Endodermal cell (in vitro differentiated cells): ENCODE data around the gene CCL22. TPM values are rescaled to one million over a fixed set of nuclear protein-coding genes. Genes with fewer than 3 reads are reported as not detected.

ENCODE experiments used
- DNase-seq: peaks from one replicate; pipeline ENCODE4 v3.0.0-alpha.2; 2017
- H3K27ac ChIP-seq: 2 replicates; pipeline ENCODE4 v1.5.1; 2013; ENCODE audit warnings: mild to moderate bottlenecking, low read depth, low read length, moderate library complexity
- H3K27me3 ChIP-seq: 2 replicates; pipeline ENCODE4 v1.6.1; 2013; ENCODE audit warnings: mild to moderate bottlenecking, low read length, moderate library complexity; ENCODE audit not compliant: insufficient read depth, control insufficient read depth, poor library complexity, severe bottlenecking
- H3K36me3 ChIP-seq: 2 replicates; pipeline ENCODE4 v1.7.0; 2013; ENCODE audit warnings: mild to moderate bottlenecking, low read length, moderate library complexity; ENCODE audit not compliant: control insufficient read depth, insufficient read depth
- H3K4me1 ChIP-seq: one replicate; pipeline ENCODE4 v1.7.0; 2013; ENCODE audit warnings: low read length; ENCODE audit not compliant: control insufficient read depth, insufficient read depth
- H3K4me3 ChIP-seq: 2 replicates; pipeline ENCODE4 v1.5.1; 2013; ENCODE audit warnings: mild to moderate bottlenecking, low read length, moderate library complexity
- H3K9ac ChIP-seq: 2 replicates; pipeline ENCODE4 v1.6.1; 2013; ENCODE audit warnings: mild to moderate bottlenecking, low read length, moderate library complexity; ENCODE audit not compliant: poor library complexity, severe bottlenecking; ENCODE audit errors: extremely low read depth
- H3K9me3 ChIP-seq: 2 replicates; pipeline ENCODE4 v1.6.1; 2013; ENCODE audit warnings: mild to moderate bottlenecking, low read length, moderate library complexity; ENCODE audit not compliant: control insufficient read depth
- H3K27ac Mint-ChIP-seq: 2 replicates; pipeline ENCODE4 v1.8.0; 2020; ENCODE audit warnings: mixed read lengths
- H3K27me3 Mint-ChIP-seq: 2 replicates; pipeline ENCODE4 v1.8.0; 2021; ENCODE audit warnings: mild to moderate bottlenecking, mixed read lengths; ENCODE audit not compliant: insufficient read depth
- H3K36me3 Mint-ChIP-seq: 2 replicates; pipeline ENCODE4 v1.8.0; 2020; ENCODE audit warnings: low read depth, mixed read lengths
- H3K4me1 Mint-ChIP-seq: 2 replicates; pipeline ENCODE4 v1.8.0; 2020; ENCODE audit warnings: mixed read lengths
- H3K4me3 Mint-ChIP-seq: 2 replicates; pipeline ENCODE4 v1.8.0; 2020; ENCODE audit warnings: mild to moderate bottlenecking, moderate library complexity, mixed read lengths
- H3K9me3 Mint-ChIP-seq: 2 replicates; pipeline ENCODE4 v1.8.0; 2020; ENCODE audit warnings: mild to moderate bottlenecking, mixed read lengths
- CTCF ChIP-seq: fragments of 200-600 bp; sonication (generic); conservative IDR thresholded peaks from 2 replicates; pipeline ENCODE4 v1.5.0; 2021; ENCODE audit warnings: antibody characterized with exemption, mild to moderate bottlenecking
- WGBS, 2 experiments: methylation state at CpG; one replicate each; pipeline versions ENCODE4 v1.1.5 to v1.1.7; 2013; ENCODE audit warnings: missing lambda C conversion rate in 2 of 2, mixed read lengths in 1 of 2; ENCODE audit not compliant: insufficient coverage in 1 of 2, insufficient read length in 1 of 2; 5-methylcytosine and 5-hydroxymethylcytosine counted together
- total RNA-seq, 2 donors: library from RNA; stranded (reverse); fragmentation: NEBNext Ultra II Directional in 1 of 2; extraction: Animal tissue kit (Norgen Biotek cat#: 25700) in 1 of 2; gene quantifications; 2 replicates in 1 of 2; 3 replicates in 1 of 2; pipeline ENCODE4 v1.2.1, GENCODE V29; 2021

The CCL22 gene
- total RNA-seq, 2 donors from 2014 or later, result not detected

- H3K4me3 ChIP-seq, result no peak overlapping the region
- no peak for DNase-seq
- H3K27ac Mint-ChIP-seq, result no peak overlapping the region
- WGBS, 2 experiments, result 76 to 91% methylated on average over 2 of the region's 2 CpGs
- H3K9me3 ChIP-seq, result no peaks in the 10 kb centered on the region
- H3K4me1 Mint-ChIP-seq, result no peaks in the 10 kb centered on the region
- no peaks in the 10 kb centered on the region for H3K36me3 Mint-ChIP-seq
- peaks cover 16% of the 10 kb centered on the region for H3K27me3 Mint-ChIP-seq
- H3K36me3 ChIP-seq, result no peaks in the 10 kb centered on the region
- peaks cover 5% of the 10 kb centered on the region for H3K27me3 ChIP-seq
- no peaks in the 10 kb centered on the region for H3K9me3 Mint-ChIP-seq
- H3K4me1 ChIP-seq, result no peaks in the 10 kb centered on the region
- H3K9ac ChIP-seq, result no peak overlapping the region
- H3K4me3 Mint-ChIP-seq, result no peak overlapping the region
- no peak overlapping the region for H3K27ac ChIP-seq
- no peak for TF ChIP-seq CTCF
Observed at GRCh38 chr16:57348327-57348726, 10.3 kb upstream of the CCL22 start.

- Mint-ChIP-seq H3K9me3 (no peaks in the 10 kb centered on the region), H3K27ac (no peak overlapping the region), H3K36me3 (no peaks in the 10 kb centered on the region), H3K4me3 (no peak overlapping the region), H3K27me3 (peaks cover 16% of the 10 kb centered on the region), H3K4me1 (no peaks in the 10 kb centered on the region)
- H3K4me1 ChIP-seq, result no peaks in the 10 kb centered on the region
- 80 to 82% methylated on average over 9 to 14 of the region's 14 CpGs for WGBS, 2 experiments
- no peaks in the 10 kb centered on the region for H3K36me3 ChIP-seq
- H3K9ac ChIP-seq, result no peak overlapping the region
- no peak for TF ChIP-seq CTCF
- H3K27me3 ChIP-seq, result peaks cover 5% of the 10 kb centered on the region
- H3K27ac ChIP-seq, result no peak overlapping the region
- H3K9me3 ChIP-seq, result no peaks in the 10 kb centered on the region
- H3K4me3 ChIP-seq, result no peak overlapping the region
- DNase-seq, result no peak
Observed at GRCh38 chr16:57349212-57350031, 9.2 kb upstream of the CCL22 start.

GRCh38 chr16:57352636-57353047 is 5.9 kb upstream of the CCL22 start:
- DNase-seq, result no peak
- no peak for TF ChIP-seq CTCF
- H3K4me3 Mint-ChIP-seq, result no peak overlapping the region
- WGBS, 2 experiments, result 81 to 100% methylated on average over 1 to 6 of the region's 6 CpGs
- Histone ChIP-seq H3K27me3 (peaks cover 5% of the 10 kb centered on the region), H3K27ac (no peak overlapping the region), H3K4me1 (no peaks in the 10 kb centered on the region), H3K9me3 (no peaks in the 10 kb centered on the region), H3K36me3 (no peaks in the 10 kb centered on the region), H3K9ac (no peak overlapping the region), H3K4me3 (no peak overlapping the region)
- H3K9me3 Mint-ChIP-seq, result no peaks in the 10 kb centered on the region
- peaks cover 13% of the 10 kb centered on the region for H3K27me3 Mint-ChIP-seq
- H3K36me3 Mint-ChIP-seq, result no peaks in the 10 kb centered on the region
- no peak overlapping the region for H3K27ac Mint-ChIP-seq
- H3K4me1 Mint-ChIP-seq, result no peaks in the 10 kb centered on the region
